Midbrain (tissue), 1 donor: Measurements from ENCODE around the gene OCRL.

Experiments used
- DNase-seq: peaks from one replicate; lab custom pipeline; 2025; lab: John Stamatoyannopoulos, UW

OCRL gene

GRCh38 chrX:129636175-129636681 lies 96.2 kb downstream of the OCRL start:
- DNase-seq, result no peak

DNA sequence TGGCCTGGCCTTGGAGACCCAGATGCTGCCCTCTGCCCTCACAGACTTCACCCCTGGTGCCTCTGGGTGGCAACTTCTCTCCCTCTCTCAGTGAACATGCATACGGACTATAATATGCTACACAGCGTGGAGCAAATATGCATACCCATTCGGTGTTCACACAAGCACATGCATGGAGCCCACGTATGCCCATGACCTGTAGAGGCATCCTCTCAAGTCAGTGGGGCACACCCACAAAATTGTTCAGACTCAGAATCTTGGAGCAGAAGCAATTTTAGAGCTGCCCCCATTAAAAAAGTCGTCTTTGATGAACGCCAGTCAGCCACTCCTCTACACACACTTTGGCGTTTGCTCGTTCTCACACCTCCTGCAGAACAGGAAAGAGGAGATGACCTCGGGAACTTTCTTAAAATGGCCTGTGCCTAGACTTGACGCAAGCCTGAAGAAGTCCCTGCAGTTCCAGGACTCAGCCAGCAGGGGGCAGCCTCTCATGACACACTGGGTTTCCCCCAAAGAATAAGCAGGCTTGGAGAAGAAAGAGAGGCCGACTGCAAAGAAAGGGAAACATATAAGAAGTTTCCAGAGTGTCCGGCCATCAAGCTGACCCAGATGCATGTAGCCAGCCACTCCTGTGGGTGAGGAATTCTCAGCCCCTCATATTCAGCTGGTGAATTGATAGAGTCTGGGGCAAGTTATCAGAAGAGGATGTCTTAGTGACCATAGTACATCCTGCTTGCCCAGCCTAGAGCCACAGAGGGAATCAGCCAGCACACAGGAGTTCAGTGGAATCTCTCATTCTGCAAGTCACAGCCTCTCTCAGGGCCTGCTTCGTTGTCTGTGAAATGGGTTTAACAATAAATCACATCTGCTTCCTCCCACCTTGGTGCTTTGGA lies 97.4 kb downstream of the OCRL start:
- peak; percentile 83 for DNase-seq

- DNase-seq, result no peak
These were observed 98.9 kb downstream of the OCRL start for GRCh38 chrX:129638917-129639316.

GRCh38 chrX:129640737-129641136 lies 100.7 kb downstream of the OCRL start:
- DNase-seq, result no peak

DNA sequence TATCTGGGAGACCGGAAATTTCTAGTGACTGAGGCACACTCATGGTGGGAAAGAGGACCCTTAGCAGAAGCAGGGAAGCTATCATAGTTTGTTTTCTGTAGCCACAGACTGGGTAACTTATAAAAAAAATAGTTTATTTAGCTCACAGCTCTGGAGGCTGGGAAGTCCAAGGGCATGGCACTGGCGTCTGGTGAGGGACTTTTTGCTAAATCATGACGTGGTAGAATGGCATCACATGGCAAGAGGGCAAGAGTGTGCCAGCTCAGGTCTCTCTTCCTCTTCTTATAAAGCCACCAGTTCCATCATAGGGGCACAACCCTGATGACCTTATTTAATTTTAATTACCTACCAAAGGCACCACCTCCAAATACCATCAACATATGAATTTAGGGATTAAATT lies 101.4 kb downstream of the OCRL start:
- DNase-seq, result no peak

GRCh38 chrX:129641941-129642340 lies 101.9 kb downstream of the OCRL start:
- DNase-seq, result no peak
